IMR-90 (cell line): Measurements from ENCODE around the gene ATXN3.

Experiments used
- BHLHE40 ChIP-seq: fragments of 150-350 bp; IDR thresholded peaks from 2 replicates; pipeline ENCODE4 v1.6.1; 2016; ENCODE audit warnings: mild to moderate bottlenecking, low read depth, low read length
- CEBPB ChIP-seq: IDR thresholded peaks from 2 replicates; pipeline ENCODE4 v1.6.1; 2012; ENCODE audit warnings: low read depth, low read length, improper control_type of control experiment
- CHD1 ChIP-seq: IDR thresholded peaks from 2 replicates; pipeline ENCODE4 v1.6.1; 2012; ENCODE audit warnings: low read depth, low read length, improper control_type of control experiment
- CTCF ChIP-seq: conservative IDR thresholded peaks from 2 replicates; pipeline ENCODE4 v1.5.1; 2012; ENCODE audit warnings: mild to moderate bottlenecking, low read depth, low read length, improper control_type of control experiment
- FOS ChIP-seq: fragments of 150-350 bp; IDR thresholded peaks from 2 replicates; pipeline ENCODE4 v1.6.1; 2016; ENCODE audit warnings: low read depth, low read length
- MAFK ChIP-seq: IDR thresholded peaks from 2 replicates; pipeline ENCODE4 v1.6.1; 2012; ENCODE audit warnings: low read depth, low read length, improper control_type of control experiment
- MAZ ChIP-seq: IDR thresholded peaks from 2 replicates; pipeline ENCODE4 v1.6.1; 2012; ENCODE audit warnings: low read depth, mild to moderate bottlenecking, low read length, improper control_type of control experiment, moderate library complexity, borderline replicate concordance
- MXI1 ChIP-seq: IDR thresholded peaks from 2 replicates; pipeline ENCODE4 v1.6.1; 2012; ENCODE audit warnings: low read depth, mild to moderate bottlenecking, low read length, moderate library complexity, borderline replicate concordance
- NFE2L2 ChIP-seq: fragments of 150-350 bp; IDR thresholded peaks from 2 replicates; pipeline ENCODE4 v1.6.1; 2016; ENCODE audit warnings: low read depth, mild to moderate bottlenecking, low read length
- POLR2A ChIP-seq: IDR thresholded peaks from 2 replicates; pipeline ENCODE4 v1.6.1; 2012; ENCODE audit warnings: mild to moderate bottlenecking, low read depth, low read length
- RAD21 ChIP-seq: IDR thresholded peaks from 2 replicates; pipeline ENCODE4 v1.6.1; 2012; ENCODE audit warnings: low read length, improper control_type of control experiment
- RCOR1 ChIP-seq: IDR thresholded peaks from 2 replicates; pipeline ENCODE4 v1.6.1; 2012; ENCODE audit warnings: mild to moderate bottlenecking, low read length, improper control_type of control experiment; ENCODE audit not compliant: insufficient replicate concordance
- SMC3 ChIP-seq: fragments of 150-350 bp; IDR thresholded peaks from 2 replicates; pipeline ENCODE4 v1.6.1; 2016; ENCODE audit warnings: low read depth, mild to moderate bottlenecking, antibody characterized with exemption, low read length, moderate library complexity
- TF ChIP-seq, protein P1 (sequence below): fragments of 150-350 bp; IDR thresholded peaks from 2 replicates; pipeline ENCODE4 v1.6.1; 2016; ENCODE audit warnings: low read depth, mild to moderate bottlenecking, low read length, moderate library complexity, borderline replicate concordance

DNA sequence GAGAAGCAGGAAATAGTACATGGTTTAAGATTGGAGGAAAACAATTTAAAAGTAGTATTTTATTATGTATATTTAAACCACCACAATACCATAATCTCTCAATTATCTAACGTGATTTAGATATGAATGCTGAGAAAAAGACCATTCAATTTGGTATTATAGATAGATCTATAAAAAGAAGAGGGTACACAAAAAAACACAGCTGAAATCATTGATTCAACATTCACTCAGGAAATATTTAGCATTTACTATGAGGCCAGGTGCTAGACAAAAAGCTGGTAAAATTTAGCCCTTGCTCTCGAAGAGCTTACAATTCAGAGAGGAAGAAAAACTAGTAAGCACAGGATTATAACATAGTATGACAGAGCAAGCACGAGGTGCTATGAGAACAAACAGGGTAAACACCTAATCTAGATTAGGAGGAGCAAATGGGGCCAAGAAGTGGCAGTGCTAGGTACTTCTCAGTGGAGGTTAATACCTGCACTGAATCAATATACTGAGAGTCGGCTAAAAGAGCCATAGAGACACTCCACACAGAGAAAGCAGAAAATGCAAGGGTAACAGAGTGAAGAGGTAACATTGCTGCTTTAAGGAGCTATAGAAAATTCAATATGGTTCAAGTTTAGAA is 94.1 kb downstream of the ATXN3 start:
- TF ChIP-seq RAD21: no peak
- TF ChIP-seq MAFK: no peak
- TF ChIP-seq CTCF: no peak
- TF ChIP-seq SMC3: no peak
- TF ChIP-seq MXI1: no peak
- no peak for TF ChIP-seq POLR2A
- TF ChIP-seq CEBPB: no peak
- TF ChIP-seq BHLHE40: no peak
- TF ChIP-seq CHD1: no peak
- TF ChIP-seq, protein P1, sequence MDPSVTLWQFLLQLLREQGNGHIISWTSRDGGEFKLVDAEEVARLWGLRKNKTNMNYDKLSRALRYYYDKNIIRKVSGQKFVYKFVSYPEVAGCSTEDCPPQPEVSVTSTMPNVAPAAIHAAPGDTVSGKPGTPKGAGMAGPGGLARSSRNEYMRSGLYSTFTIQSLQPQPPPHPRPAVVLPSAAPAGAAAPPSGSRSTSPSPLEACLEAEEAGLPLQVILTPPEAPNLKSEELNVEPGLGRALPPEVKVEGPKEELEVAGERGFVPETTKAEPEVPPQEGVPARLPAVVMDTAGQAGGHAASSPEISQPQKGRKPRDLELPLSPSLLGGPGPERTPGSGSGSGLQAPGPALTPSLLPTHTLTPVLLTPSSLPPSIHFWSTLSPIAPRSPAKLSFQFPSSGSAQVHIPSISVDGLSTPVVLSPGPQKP: no peak
- TF ChIP-seq RCOR1: no peak
- no peak for TF ChIP-seq MAZ
- no peak for TF ChIP-seq NFE2L2
- TF ChIP-seq FOS: no peak
